HAP-1 (cell line): ENCODE measurements around the gene EIF5A2.
A peak's percentile ranks its signal among the peaks of the same experiment; 100 is the strongest.

Experiments used
- DNase-seq, 2 experiments: peaks; one replicate each; pipeline ENCODE4 v3.0.0-alpha.2; 2016 to 2020; ENCODE audit warnings: low spot score in 2 of 2
- H3K27me3 ChIP-seq: fragments of 250-450 bp; sonication (Bioruptor Pico); 2 replicates; pipeline ENCODE4 v1.5.1; 2020; ENCODE audit warnings: low read depth, mild to moderate bottlenecking, moderate library complexity
- H3K36me3 ChIP-seq: fragments of 250-450 bp; sonication (Bioruptor Pico); replicated peaks from 2 replicates; pipeline ENCODE4 v1.5.1; 2020; ENCODE audit warnings: mild to moderate bottlenecking
- H3K4me1 ChIP-seq: fragments of 250-450 bp; sonication (Bioruptor Pico); 2 replicates; pipeline ENCODE4 v1.5.1; 2020; ENCODE audit warnings: mild to moderate bottlenecking
- H3K4me3 ChIP-seq: fragments of 250-450 bp; sonication (Bioruptor Pico); 2 replicates; pipeline ENCODE4 v1.5.1; 2020; ENCODE audit warnings: mild to moderate bottlenecking, moderate library complexity
- H3K9me3 ChIP-seq: fragments of 250-450 bp; sonication (Bioruptor Pico); 2 replicates; pipeline ENCODE4 v1.5.1; 2020; ENCODE audit warnings: mild to moderate bottlenecking, moderate library complexity
- in situ Hi-C: fragments of 300-500 bp; cut with MboI; formaldehyde crosslinking; loops from 3 replicates; pipeline ENCODE4 v1.14.3; 2020; ENCODE audit warnings: low sequenced_read_pairs, inconsistent platforms, mixed read lengths

EIF5A2 gene

GRCh38 chr3:170862618-170863374 is 45.6 kb downstream of the EIF5A2 start:
- Histone ChIP-seq H3K4me3 (no peak overlapping the region), H3K9me3 (no peaks in the 10 kb centered on the region), H3K36me3 (peaks cover 27% of the 10 kb centered on the region), H3K4me1 (peaks cover 10% of the 10 kb centered on the region; the same call in 1 of the 2 replicates), H3K27me3 (no peaks in the 10 kb centered on the region)
- DNase-seq = no peak
- in situ Hi-C loops = no loop called here

GRCh38 chr3:170858599-170858998 is 49.8 kb downstream of the EIF5A2 start:
- no peaks in the 10 kb centered on the region for H3K9me3 ChIP-seq
- DNase-seq = no peak
- no peak overlapping the region for H3K4me3 ChIP-seq
- H3K27me3 ChIP-seq = no peaks in the 10 kb centered on the region
- in situ Hi-C loops = no loop called here
- 0 out of 2 replicates have a peak, but pooled peaks cover 3% of the 10 kb centered on the region for H3K4me1 ChIP-seq
- H3K36me3 ChIP-seq = no peaks in the 10 kb centered on the region

- no peaks in the 10 kb centered on the region for H3K4me1 ChIP-seq
- DNase-seq = no peak
- H3K36me3 ChIP-seq = no peaks in the 10 kb centered on the region
- in situ Hi-C loops = no loop called here
- H3K9me3 ChIP-seq = no peaks in the 10 kb centered on the region
- H3K4me3 ChIP-seq = no peak overlapping the region
- no peaks in the 10 kb centered on the region for H3K27me3 ChIP-seq
Measured at GRCh38 chr3:170852324-170852723, 56.1 kb downstream of the EIF5A2 start.

GRCh38 chr3:170848292-170848917 is 60.0 kb downstream of the EIF5A2 start:
- DNase-seq = no peak
- in situ Hi-C loops = no loop called here

GRCh38 chr3:170844377-170844776 is 64.1 kb downstream of the EIF5A2 start:
- DNase-seq = no peak
- in situ Hi-C loops = no loop called here
- Histone ChIP-seq H3K9me3 (no peaks in the 10 kb centered on the region), H3K27me3 (no peaks in the 10 kb centered on the region), H3K4me1 (peaks cover 19% of the 10 kb centered on the region), H3K4me3 (no peak overlapping the region), H3K36me3 (no peaks in the 10 kb centered on the region)

More at GRCh38 chr3:170848292-170848917, 60.0 kb downstream of the EIF5A2 start:
- Histone ChIP-seq H3K36me3 (no peaks in the 10 kb centered on the region), H3K9me3 (no peaks in the 10 kb centered on the region), H3K4me3 (no peak overlapping the region), H3K27me3 (no peaks in the 10 kb centered on the region), H3K4me1 (no peaks in the 10 kb centered on the region)

- no peak overlapping the region for H3K4me3 ChIP-seq
- no peaks in the 10 kb centered on the region for H3K9me3 ChIP-seq
- DNase-seq = peak in 1 of 2 experiments; percentile 54
- H3K4me1 ChIP-seq = peaks cover 38% of the 10 kb centered on the region
- H3K27me3 ChIP-seq = no peaks in the 10 kb centered on the region
- H3K36me3 ChIP-seq = no peaks in the 10 kb centered on the region
- in situ Hi-C loops = no loop called here
Measured at GRCh38 chr3:170840291-170840859, 68.1 kb downstream of the EIF5A2 start.

GRCh38 chr3:170839518-170840100 is 68.8 kb downstream of the EIF5A2 start:
- no peaks in the 10 kb centered on the region for H3K9me3 ChIP-seq
- no peaks in the 10 kb centered on the region for H3K27me3 ChIP-seq
- H3K4me3 ChIP-seq = no peak overlapping the region
- H3K36me3 ChIP-seq = no peaks in the 10 kb centered on the region
- H3K4me1 ChIP-seq = peaks cover 38% of the 10 kb centered on the region
- in situ Hi-C loops = no loop called here
- DNase-seq = no peak
